Common myeloid progenitor, CD34-positive (primary cell): ENCODE results near the gene FIBCD1. TPM values are rescaled to one million over a fixed set of nuclear protein-coding genes. Genes with fewer than 3 reads are reported as not detected.
A peak's percentile ranks its signal among the peaks of the same experiment; 100 is the strongest.

Experiments
- CTCF ChIA-PET: fragments of 350-600 bp; sonication (Branson Sonifier 250); formaldehyde crosslinking; loops from one replicate; lab custom pipeline; 2021; ENCODE audit warnings: antibody characterized with exemption; lab: Charles Lee
- POLR2A ChIA-PET: fragments of 350-600 bp; sonication (Branson Sonifier 250); formaldehyde crosslinking; loops from one replicate; lab custom pipeline; 2021; ENCODE audit warnings: antibody characterized with exemption; lab: Charles Lee
- DNase-seq, 3 donors: peaks; one replicate each; pipeline versions ENCODE4 v3.0.0 to v3.0.0-alpha.2; 2013
- H3K27ac ChIP-seq, 2 experiments: 1 replicate in 1 of 2; 2 replicates in 1 of 2; pipeline ENCODE4 v1.7.0; 2013; ENCODE audit warnings: inconsistent platforms in 2 of 2, low read length in 2 of 2, mild to moderate bottlenecking in 2 of 2, low read depth in 1 of 2, moderate library complexity in 1 of 2; ENCODE audit not compliant: severe bottlenecking in 2 of 2, insufficient read depth in 1 of 2, poor library complexity in 1 of 2
- H3K27me3 ChIP-seq, 5 experiments: replicated peaks in 2 of 5; 1 replicate in 3 of 5; 2 replicates in 2 of 5; pipeline versions ENCODE4 v1.6.1 to v1.7.0; 2013; ENCODE audit warnings: low read length in 4 of 5, mild to moderate bottlenecking in 2 of 5, moderate library complexity in 2 of 5, inconsistent platforms in 1 of 5; ENCODE audit not compliant: insufficient read depth in 5 of 5, control insufficient read depth in 4 of 5
- H3K36me3 ChIP-seq, 4 experiments: 1 replicate in 2 of 4; 2 replicates in 2 of 4; pipeline versions ENCODE4 v1.6.1 to v1.7.0; 2013; ENCODE audit warnings: low read length in 3 of 4, control low read depth in 1 of 4, mild to moderate bottlenecking in 1 of 4; ENCODE audit not compliant: control insufficient read depth in 4 of 4, insufficient read depth in 4 of 4
- H3K4me1 ChIP-seq, 4 experiments: 1 replicate in 3 of 4; 2 replicates in 1 of 4; pipeline versions ENCODE4 v1.6.1 to v1.7.1; 2013; ENCODE audit warnings: low read length in 3 of 4, mild to moderate bottlenecking in 3 of 4, control low read depth in 1 of 4, inconsistent platforms in 1 of 4, moderate library complexity in 1 of 4; ENCODE audit not compliant: control insufficient read depth in 4 of 4, insufficient read depth in 4 of 4; ENCODE audit errors: control extremely low read depth in 1 of 4
- H3K4me3 ChIP-seq, 7 experiments: 1 replicate in 4 of 7; 2 replicates in 3 of 7; pipeline versions ENCODE4 v1.5.1 to v1.7.0; 2013; ENCODE audit warnings: mild to moderate bottlenecking in 7 of 7, low read length in 6 of 7, moderate library complexity in 6 of 7, inconsistent platforms in 2 of 7, low read depth in 2 of 7, control low read depth in 1 of 7; ENCODE audit not compliant: insufficient read depth in 4 of 7, control insufficient read depth in 1 of 7; ENCODE audit errors: extremely low read depth in 1 of 7
- H3K9me3 ChIP-seq, 5 experiments: 1 replicate in 4 of 5; 2 replicates in 1 of 5; pipeline versions ENCODE4 v1.6.1 to v1.7.1; 2013; ENCODE audit warnings: low read length in 4 of 5, mild to moderate bottlenecking in 2 of 5, inconsistent platforms in 1 of 5, low read depth in 1 of 5, moderate library complexity in 1 of 5; ENCODE audit not compliant: control insufficient read depth in 4 of 5, insufficient read depth in 2 of 5; ENCODE audit errors: control extremely low read depth in 1 of 5
- WGBS: methylation state at CpG from one replicate; pipeline ENCODE4 v1.1.5; 2013; ENCODE audit not compliant: insufficient coverage; 5-methylcytosine and 5-hydroxymethylcytosine counted together
- polyA plus RNA-seq: library from polyadenylated mRNA; unstranded; fragments of 120-200 nt; gene quantifications from one replicate; pipeline ENCODE4 v1.2.1, GENCODE V29; 2013

FIBCD1 gene
- not detected for polyA plus RNA-seq

- peak; percentile 32 to 52 (median 44) for DNase-seq
These were observed at the start of gene FIBCD1 for GRCh38 chr9:130938652-130939404. FIBCD1 (minus strand) TSS chr9:130939247; CDS start chr9:130938607, 640 bp downstream.

GRCh38 chr9:130988400-130988747 is 49.3 kb upstream of the FIBCD1 start:
- H3K9me3 ChIP-seq = no peaks in the 10 kb centered on the region
- WGBS = 100% methylated on average over 1 of the region's 2 CpGs

More at GRCh38 chr9:130938652-130939404, at the start of gene FIBCD1:
- POLR2A ChIA-PET = no interaction called here
- Histone ChIP-seq H3K36me3 (no peaks in the 10 kb centered on the region), H3K4me1 (peaks cover 0 to 26% (median 21%) of the 10 kb centered on the region in 4 experiments), H3K4me3 (peak within 1 kb of the TSS; percentile 33 to 75 (median 55)), H3K27me3 (peaks cover 0 to 95% (median 44%) of the 10 kb centered on the region in 5 experiments), H3K27ac (no peak within 1 kb of the TSS), H3K9me3 (no peaks in the 10 kb centered on the region)
- CTCF ChIA-PET = interaction anchor here (1.0 kb wide), 1 partner anchor 60 kb away, joined by 3 read pairs; no protein-coding TSS in a partner anchor
- WGBS = under 1% methylated on average over 97 of the region's 98 CpGs

GRCh38 chr9:130987738-130988399 is 48.8 kb upstream of the FIBCD1 start:
- no peak overlapping the region for H3K27ac ChIP-seq
- peaks cover 0 to 3% (median 0%) of the 10 kb centered on the region in 5 experiments for H3K27me3 ChIP-seq
- WGBS = 81% methylated on average over 10 of the region's 10 CpGs
- peaks cover 0 to 7% (median 0%) of the 10 kb centered on the region in 4 experiments for H3K4me1 ChIP-seq
- no peak overlapping the region for H3K4me3 ChIP-seq
- ChIA-PET POLR2A (no interaction called here), CTCF (interaction anchor here (0.8 to 2.5 kb wide), 3 partner anchors 10 to 118 kb away, joined by 3 to 10 read pairs (median 4); no protein-coding TSS in a partner anchor)
- DNase-seq = no peak
- H3K9me3 ChIP-seq = no peaks in the 10 kb centered on the region
- H3K36me3 ChIP-seq = no peaks in the 10 kb centered on the region

More at GRCh38 chr9:130988400-130988747, 49.3 kb upstream of the FIBCD1 start:
- POLR2A ChIA-PET = no interaction called here
- H3K4me3 ChIP-seq = no peak overlapping the region
- CTCF ChIA-PET = interaction anchor here (1.0 kb wide), 1 partner anchor 10 kb away, joined by 3 read pairs; no protein-coding TSS in a partner anchor
- DNase-seq = no peak
- H3K36me3 ChIP-seq = no peaks in the 10 kb centered on the region
- no peak overlapping the region for H3K27ac ChIP-seq
- H3K27me3 ChIP-seq = peaks cover 0 to 3% (median 0%) of the 10 kb centered on the region in 5 experiments
- peaks cover 0 to 12% (median 3%) of the 10 kb centered on the region in 4 experiments for H3K4me1 ChIP-seq

- H3K9me3 ChIP-seq = no peaks in the 10 kb centered on the region
- H3K4me1 ChIP-seq = peaks cover 0 to 6% (median 0%) of the 10 kb centered on the region in 4 experiments
- peaks cover 0 to 3% (median 0%) of the 10 kb centered on the region in 5 experiments for H3K27me3 ChIP-seq
- DNase-seq = no peak
- no peak overlapping the region for H3K4me3 ChIP-seq
- H3K36me3 ChIP-seq = no peaks in the 10 kb centered on the region
- H3K27ac ChIP-seq = no peak overlapping the region
- 92% methylated on average over 6 of the region's 7 CpGs for WGBS
- ChIA-PET POLR2A (no interaction called here), CTCF (interaction anchor here (0.8 to 2.5 kb wide), 2 partner anchors 23 to 117 kb away, joined by 4 to 10 read pairs; no protein-coding TSS in a partner anchor)
These were observed 48.0 kb upstream of the FIBCD1 start for GRCh38 chr9:130987054-130987453.

- peaks cover 0 to 12% (median 1%) of the 10 kb centered on the region in 4 experiments for H3K4me1 ChIP-seq
- ChIA-PET CTCF (interaction anchor here (2.0 to 2.5 kb wide), 2 partner anchors 12 to 117 kb away, joined by 6 to 10 read pairs; no protein-coding TSS in a partner anchor), POLR2A (no interaction called here)
- no peak overlapping the region for H3K27ac ChIP-seq
- no peaks in the 10 kb centered on the region for H3K9me3 ChIP-seq
- no peaks in the 10 kb centered on the region for H3K36me3 ChIP-seq
- DNase-seq = no peak
- H3K4me3 ChIP-seq = no peak overlapping the region
- peaks cover 0 to 3% (median 0%) of the 10 kb centered on the region in 5 experiments for H3K27me3 ChIP-seq
- WGBS = 92% methylated on average over 24 of the region's 24 CpGs
These were observed 47.4 kb upstream of the FIBCD1 start for GRCh38 chr9:130986356-130986965.

GRCh38 chr9:130985606-130986162 is 46.6 kb upstream of the FIBCD1 start:
- 96% methylated on average over 5 of the region's 5 CpGs for whole genome bisulfite sequencing
- no peak overlapping the region for H3K27ac ChIP-seq
- POLR2A ChIA-PET = no interaction called here
- H3K9me3 ChIP-seq = no peaks in the 10 kb centered on the region
- H3K36me3 ChIP-seq = no peaks in the 10 kb centered on the region
- no peak overlapping the region for H3K4me3 ChIP-seq
- peaks cover 0 to 3% (median 0%) of the 10 kb centered on the region in 5 experiments for H3K27me3 ChIP-seq
- CTCF ChIA-PET = interaction anchor here (2.0 to 2.5 kb wide), 2 partner anchors 13 to 116 kb away, joined by 6 to 10 read pairs; no protein-coding TSS in a partner anchor
- DNase-seq = no peak
- H3K4me1 ChIP-seq = peaks cover 0 to 18% (median 8%) of the 10 kb centered on the region in 4 experiments
